Myocyte (in vitro differentiated cells): ENCODE data around the gene OXTR. TPM values are rescaled to one million over a fixed set of nuclear protein-coding genes. Genes with fewer than 3 reads are reported as not detected.
A peak's percentile ranks its signal among the peaks of the same experiment; 100 is the strongest.

Experiments used
- DNase-seq: peaks from one replicate; pipeline ENCODE4 v3.0.0-alpha.2; 2012; ENCODE audit warnings: low read depth
- total RNA-seq: library from RNA; depleted of rRNA; stranded (reverse); fragments of >200 nt; gene quantifications from 2 replicates; pipeline ENCODE4 v1.2.3, GENCODE V29; 2014

OXTR gene
- total RNA-seq, 1 donor from 2014 or later, result 5.1 TPM

DNA sequence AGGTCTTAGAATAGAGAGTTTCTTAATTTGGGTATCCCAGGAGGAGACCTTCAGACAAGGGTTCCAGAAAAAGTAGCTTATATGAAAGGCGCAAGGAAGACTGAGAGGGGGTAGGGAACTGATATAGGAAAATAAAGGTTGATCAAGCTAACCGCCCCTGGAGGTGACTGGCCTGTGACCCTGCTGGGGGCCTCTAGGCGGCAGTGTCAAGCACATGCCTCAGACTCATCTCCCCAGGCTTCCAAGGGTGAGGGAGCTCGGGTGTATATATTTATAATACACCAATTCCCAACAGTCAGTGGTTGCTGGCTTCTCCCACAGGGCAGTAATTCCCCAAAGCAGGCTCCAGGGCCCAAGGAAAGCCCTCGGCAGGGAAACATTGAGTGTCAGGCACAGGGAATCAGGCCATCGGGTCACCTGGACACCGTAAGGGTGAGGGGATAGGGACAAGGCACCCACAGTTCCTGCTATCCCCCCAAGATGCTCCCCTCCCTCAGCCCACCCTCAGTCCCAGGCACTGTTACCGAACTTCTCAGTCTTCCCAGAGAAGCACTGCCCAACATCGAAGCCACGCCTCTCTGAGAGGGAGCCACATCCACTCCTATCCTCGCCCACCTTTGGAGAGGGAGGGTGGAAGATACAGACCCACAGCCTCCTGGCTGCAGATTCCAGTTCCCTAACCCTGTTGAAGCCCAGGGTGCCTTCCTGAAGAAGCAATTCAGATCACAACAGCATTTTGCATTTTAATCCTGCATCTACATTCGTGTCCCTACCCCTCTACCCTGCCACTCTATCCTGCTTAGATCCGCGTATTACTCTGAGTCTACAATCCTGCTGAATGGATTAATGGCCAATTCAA lies 55.3 kb downstream of the OXTR start:
- peak; percentile 64 for DNase-seq

DNA sequence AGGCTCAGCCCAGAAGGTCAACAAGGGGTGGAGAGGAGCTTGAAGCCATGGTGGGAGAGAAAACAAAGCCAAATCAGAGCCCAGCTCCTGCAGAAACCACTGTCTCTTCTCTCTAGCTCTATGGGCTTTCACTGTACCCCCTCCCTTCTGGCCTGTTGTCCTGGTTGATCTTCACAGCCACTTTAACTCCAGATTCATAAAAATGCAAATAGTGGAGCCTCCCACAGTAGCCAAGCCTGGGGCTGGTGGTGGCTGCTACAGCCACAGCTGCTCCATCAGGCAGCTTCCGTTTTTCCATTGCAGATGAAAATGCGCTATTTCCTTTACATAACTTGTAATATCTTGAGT lies 56.5 kb downstream of the OXTR start:
- no peak for DNase-seq

DNA sequence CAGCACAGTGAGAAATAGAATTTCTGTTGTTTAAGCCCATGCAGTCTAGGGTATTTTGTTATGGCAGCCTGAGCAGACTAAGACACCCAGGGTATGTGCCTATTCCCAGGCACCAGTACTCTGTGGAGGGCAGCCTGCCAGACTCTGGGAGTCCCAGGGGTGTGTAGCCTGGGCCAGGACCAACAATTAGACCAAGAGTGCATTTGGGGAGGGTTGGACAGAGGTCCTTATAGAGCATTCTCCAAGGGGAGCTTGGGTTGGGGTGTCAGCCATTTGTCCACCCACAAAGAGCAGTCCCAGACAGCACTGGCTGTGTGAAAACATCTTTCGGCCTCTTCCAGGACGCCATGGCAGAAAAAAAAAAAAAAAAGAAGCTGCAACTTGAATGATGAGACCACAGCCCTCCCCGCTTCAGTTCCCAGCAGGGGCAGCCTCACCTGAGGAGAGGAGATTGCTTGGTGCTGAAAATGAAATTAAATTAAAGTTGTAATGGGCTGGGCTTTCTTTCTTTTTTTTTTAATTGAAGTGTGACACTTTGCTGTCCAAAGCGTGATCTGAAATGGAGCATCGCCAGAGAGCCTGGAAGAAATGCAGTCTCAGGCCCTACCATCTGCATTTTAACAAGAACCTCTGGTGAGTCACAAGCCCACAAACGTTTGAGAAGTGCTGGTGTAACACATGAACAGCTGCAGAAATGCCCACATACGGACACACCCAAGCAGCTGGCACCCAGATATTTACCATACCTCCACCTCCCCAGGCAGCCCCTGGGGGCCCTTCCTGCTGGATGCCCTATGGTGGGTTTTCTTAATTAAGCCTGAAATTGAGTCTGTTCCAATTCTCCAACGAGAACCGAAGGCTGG lies 57.1 kb downstream of the OXTR start:
- DNase-seq, result peak; percentile 99

DNA sequence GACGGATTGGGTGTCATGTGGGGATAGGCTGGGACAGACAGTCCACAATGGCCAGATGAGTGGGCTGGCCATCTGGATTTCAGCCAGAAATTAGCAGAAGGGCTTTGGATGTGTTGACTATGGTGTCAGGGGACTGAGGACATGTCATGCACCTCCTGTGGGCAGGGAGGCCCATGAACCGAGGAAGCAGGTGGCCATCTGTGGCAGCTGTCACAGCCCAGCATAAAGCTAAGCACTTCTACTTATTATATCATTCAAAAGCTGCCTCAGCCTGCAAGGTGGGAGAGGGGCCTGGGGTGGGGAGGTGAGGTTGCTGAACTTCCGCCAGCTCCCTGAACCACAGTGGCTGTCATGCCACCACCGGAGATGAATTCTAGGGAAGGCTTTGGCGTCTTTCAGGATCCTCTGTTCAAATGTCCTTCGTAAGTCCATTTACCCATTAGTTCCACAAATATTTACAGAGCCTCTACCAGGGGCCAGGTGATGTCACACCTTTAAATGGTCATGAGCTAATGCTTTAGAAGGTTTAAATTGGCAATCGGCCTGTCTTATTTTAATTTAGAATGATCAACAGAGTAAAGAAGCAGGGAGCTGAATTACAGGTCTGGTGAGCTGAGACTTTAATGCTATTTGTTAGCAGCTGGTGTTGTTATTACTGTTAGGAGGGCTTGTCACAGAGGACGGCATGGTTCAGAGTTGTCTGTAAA lies 59.5 kb downstream of the OXTR start:
- DNase-seq, result peak; percentile 95

DNA sequence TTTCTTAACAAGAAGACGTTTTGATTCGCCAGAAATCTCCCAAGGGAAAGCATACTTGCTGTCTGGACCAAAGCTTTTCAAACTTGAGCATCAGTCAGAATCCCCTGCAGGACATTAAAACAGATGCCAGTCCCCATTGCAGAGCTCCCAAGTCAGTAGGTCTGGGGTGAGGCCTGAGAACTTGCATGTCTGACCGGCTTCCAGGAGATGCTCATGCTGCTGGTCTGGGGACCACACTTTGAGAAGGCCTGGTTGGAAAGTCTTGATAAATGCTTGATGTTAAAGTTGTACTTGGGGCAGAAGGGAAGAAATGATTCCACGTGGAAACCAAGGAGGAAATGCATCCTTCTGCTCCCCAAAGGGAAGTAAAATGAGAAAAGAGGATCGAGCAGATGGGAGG lies 60.1 kb downstream of the OXTR start:
- no peak for DNase-seq

DNA sequence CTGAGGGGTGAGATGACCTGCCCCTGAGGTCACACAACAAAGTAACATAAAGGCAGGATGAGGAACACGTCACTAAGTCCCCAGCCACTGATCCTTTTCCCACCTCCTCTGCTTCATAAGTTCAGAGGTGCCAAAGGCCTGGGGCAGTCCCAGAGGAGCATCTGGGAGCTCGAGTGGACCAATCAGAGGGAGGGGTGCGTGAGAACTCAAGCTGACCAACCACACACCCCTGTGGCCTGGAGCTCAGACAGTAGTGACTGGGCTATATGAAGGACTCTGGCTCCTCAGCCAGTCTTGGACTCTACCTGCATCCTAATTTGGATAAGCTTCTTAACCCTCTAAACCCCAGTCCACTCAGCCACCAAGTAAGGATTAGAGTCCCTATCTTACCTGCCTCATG lies 63.8 kb downstream of the OXTR start:
- no peak for DNase-seq

DNA sequence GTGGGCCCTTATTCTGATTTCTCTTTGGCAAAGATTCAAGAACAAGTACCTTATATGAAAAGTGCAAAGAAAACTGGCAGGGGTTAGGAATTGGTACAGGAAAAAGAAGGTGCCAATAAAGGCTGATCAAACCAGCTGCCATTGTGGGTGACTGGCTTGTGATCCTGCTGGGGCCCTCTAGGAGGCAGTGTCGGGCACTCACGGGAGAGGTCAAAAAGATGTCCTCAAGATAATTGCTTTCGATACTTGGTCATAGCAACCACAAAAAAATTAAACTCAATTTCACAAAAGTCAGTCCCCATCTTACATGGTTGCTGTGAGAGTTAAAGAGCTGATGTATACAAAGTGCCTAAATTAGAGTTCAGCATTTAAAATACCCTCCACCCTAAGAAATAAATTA lies 66.9 kb downstream of the OXTR start:
- no peak for DNase-seq

Other genes with a start within 250 kb of the OXTR start
- gene SSUH2, start 124.8 kb downstream of the OXTR start, total RNA-seq, result 0.05 and 0.16 TPM in 2 replicates
- 90.5 and 133 TPM in 2 replicates for gene CAV3, start 35.8 kb downstream of the OXTR start, total RNA-seq
- gene RAD18, start 193.9 kb upstream of the OXTR start, total RNA-seq, result 7.7 and 17.4 TPM in 2 replicates